NCI-H1436 treated with DMSO at 0.1 percent for 48 hours (cell line): Measurements from ENCODE around the gene DIPK2A.

Source experiments
- DNase-seq: peaks from one replicate; lab custom pipeline; 2025; lab: John Stamatoyannopoulos, UW

The DIPK2A gene, protein sequence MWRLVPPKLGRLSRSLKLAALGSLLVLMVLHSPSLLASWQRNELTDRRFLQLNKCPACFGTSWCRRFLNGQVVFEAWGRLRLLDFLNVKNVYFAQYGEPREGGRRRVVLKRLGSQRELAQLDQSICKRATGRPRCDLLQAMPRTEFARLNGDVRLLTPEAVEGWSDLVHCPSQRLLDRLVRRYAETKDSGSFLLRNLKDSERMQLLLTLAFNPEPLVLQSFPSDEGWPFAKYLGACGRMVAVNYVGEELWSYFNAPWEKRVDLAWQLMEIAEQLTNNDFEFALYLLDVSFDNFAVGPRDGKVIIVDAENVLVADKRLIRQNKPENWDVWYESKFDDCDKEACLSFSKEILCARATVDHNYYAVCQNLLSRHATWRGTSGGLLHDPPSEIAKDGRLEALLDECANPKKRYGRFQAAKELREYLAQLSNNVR

DNA sequence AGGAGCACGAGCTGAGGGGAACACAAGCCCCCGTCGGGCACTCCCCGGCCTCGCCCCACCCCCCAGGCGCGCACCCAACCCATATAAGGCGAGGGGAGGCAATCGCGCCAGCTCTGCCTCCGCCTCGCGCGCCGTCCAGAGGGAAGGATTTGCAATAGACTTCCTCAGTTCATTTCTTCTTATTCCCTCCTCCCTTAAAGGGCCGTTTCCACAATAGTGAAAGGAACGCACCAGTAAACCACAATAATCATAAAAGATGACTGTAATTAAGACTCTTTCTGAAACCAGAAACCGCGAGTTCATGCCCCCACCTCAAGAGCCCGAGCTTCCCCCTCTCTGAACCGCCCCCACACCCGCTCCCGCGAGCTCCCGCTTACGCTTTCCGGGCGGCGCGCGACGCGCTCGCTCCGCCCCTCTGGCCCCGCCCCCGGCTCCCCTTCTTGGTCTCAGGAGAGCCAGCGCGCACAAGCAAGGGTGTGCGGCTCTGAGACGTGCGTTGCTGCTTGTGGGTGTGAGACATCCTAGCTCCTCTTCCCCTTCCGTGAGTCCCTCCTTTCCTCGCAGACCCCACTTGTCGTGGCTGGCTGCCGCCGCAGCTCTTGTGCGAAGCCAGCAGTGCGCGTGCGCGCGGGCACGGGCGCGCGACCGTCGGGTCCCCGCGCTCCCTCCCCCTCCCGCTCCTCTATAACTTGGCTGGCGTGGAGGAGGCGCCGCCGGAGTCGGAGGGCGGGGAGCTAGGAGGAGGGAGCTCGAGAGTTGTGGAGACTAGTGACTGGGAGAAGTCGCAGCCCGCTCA, at the start of gene DIPK2A:
TSS of gene DIPK2A (plus strand) at position 465 of the 796 bp plus-strand sequence. CDS start 510 bp downstream, outside the sequence.
- DNase-seq, result peak; percentile 93

DNA sequence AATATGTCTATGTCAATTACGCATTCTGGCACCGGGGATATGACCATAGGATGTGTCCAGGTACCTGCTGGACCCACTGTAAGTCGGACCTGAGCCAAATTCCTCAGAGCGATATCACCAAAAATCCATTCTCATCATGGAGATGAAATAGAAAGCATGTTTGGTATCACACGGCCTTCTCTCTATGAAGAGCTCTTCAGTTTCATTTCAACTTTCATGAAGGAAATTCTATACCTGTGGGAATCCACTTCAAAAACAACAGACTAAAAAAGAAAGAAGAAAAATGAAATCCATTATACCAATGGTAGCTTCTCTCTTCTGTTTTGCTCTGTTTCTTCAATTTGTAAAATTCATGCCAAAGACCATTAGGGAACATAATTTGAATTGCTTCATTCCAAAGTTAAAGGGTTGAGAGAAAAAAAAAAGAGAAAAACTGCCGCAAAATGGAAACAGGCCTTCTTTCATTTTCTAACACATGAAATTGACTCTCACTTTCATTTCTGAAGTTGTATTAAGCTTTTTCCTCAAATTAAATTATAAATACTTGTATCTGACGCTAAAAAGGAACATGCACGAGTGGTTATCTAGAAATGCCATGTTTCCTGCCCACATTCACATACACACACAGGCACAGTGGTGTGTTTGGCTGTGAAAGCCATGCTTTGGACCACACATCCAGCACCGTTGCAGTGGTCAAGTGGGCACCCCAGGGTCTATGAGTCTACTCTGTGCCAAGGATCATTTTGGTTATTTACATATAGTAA, 46.9 kb upstream of the DIPK2A start:
- DNase-seq, result no peak

DNA sequence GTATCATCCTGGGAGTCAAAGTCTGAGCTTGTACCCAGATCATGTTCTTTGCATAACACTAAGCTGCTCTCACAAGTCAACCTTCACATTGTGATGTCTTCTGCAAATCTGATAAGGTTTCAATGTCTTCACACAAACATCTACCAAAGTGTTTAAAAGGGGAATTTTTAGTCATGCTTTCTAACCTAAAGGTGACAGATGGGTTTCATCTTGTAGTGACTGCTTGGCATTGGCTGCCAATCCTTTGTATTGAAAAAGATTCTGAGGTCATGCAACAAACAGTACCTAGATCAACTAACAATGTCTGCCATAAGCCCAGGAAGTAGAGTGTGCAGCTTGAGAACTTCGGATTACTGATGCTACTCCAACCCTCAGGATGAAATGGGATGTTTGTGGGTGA, 43.6 kb upstream of the DIPK2A start:
- no peak for DNase-seq

DNA sequence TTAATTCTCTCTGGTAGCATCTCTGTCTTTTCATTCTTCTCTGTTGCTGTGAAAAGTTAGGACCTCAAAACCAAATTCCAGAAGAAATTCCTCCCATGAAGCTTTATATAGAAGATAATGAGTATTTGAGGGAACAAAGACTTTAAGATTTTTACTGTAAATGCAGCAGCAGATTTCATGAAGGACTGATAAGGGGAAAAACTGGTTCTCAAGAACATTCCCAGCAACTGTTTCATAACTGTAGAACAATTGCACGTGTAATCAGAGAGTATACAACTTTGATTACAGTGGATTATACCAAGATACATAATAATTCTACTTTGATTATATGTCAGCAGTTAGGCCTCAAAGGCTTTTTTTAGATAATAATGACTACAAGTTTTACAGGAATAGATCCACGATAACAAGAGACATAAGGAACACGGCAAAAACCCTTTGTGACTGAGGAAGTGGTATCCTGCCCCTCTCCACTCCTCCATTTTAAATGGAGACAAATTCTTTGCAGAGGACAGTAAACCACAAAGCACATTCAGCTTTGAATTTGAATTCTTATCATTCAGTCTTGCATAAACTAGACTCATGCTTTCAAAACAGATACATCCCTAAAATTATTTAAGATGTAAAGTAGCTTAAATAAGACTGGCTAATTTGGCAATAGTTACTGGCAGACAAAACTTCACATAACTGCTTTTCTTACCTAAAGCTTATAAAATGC, 42.9 kb upstream of the DIPK2A start:
- DNase-seq, result no peak

DNA sequence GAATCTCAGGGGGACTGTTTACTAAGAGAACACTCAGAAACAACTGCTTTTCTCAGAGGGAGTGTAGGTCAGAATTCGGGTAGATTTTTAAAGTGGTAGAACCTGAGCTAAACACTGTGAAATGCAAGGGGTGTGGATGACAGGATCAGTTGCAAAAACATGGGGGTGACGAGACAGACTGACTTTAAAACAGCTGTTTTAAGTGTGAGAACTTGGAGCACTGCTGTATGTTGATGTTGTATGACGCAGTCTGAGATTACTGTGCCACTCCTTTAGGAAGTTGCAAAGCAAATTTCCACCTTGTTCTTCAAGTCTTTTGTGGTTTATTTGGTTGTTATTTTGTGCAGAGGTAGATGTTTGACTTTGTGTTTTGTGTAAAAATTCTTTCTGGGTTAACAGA, 36.8 kb upstream of the DIPK2A start:
- no peak for DNase-seq

DNA sequence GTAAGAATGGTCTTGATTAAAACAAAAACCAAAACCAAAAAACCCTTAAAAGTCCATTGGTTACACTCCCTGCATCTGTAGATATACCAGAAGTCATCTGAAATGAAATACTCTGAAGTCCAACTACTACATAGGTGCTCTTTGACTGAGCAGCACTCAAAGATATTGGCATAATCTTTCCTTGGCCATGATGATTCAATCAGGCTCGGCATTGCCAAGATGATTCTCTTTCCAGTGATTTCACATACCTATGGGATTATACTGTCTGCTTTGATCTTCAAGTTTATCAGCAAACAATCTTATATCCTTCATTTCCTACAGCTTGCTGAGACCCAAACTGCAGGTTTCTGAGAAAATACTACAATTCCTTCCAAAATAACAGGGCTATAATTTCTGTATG, 35.9 kb upstream of the DIPK2A start:
- DNase-seq, result no peak

DNA sequence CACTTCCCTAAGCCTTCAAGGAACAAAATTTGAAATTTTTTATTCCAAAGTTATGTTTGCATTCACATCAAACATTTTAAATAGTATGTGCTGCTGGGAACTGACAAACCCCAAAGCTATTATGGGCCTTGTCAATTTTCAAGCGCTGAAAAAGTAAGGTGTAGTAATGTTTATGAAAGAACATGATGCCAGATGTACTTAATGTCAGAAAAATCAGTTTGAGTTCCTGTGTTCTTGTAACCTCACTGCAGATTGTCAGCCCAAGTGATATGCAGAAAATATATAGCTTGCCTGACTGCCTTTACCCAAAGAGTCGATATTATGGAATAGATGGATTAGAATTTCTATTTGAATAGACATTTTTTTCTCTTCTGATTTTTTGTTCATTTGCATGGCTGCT, 20.8 kb upstream of the DIPK2A start:
- DNase-seq, result no peak

DNA sequence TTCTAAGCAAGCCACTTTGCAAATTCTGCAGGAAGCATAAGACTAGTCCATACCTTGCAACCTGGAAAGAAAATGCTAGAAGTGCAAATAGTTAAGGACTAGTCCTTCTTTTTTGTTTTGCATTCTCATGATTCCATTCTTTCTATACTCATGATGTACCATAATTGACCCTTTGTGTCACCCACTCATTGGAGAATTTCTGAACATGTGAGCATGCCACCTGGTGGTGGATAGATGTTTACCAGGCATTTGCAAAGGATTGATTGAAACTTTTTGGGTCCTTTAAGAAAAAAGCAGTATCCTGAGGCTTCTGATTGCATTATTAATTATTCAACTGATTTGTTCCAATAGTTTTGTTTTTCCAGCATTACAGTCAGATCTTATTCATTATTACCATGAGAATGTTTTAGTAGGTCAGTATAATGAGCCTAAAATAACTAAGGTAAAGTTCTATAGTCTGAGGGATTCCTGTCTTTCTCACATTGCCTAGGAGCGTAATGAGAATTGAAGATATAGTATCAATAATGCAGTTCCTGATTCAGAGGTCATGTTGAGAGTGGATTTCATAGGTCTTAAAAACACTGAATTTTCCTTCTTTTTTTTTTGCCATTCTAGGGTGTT, 20.2 kb upstream of the DIPK2A start:
- no peak for DNase-seq

DNA sequence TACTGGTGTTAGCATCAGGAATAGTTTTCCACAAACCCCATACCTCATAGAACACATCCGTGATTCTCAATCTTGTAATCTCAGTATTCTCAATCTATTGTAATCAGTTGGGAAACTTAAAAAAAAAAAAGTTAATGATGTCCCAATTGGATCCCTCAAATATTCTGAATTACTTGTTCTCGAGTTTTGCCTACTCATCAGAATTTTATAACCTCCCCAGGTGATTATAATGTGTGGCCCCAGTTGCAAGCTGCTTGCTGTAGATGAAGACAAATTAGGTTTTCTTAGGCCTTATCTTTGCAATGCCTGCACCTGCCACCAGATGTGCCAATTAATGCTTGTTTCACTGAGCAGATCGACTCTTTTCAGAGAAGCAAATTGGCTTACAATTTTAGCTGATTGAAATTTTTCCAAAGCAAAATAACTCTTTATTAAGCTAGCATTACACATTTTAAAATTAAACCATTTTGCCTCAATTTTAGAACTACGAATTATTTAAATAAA, 19.0 kb upstream of the DIPK2A start:
- DNase-seq, result no peak

DNA sequence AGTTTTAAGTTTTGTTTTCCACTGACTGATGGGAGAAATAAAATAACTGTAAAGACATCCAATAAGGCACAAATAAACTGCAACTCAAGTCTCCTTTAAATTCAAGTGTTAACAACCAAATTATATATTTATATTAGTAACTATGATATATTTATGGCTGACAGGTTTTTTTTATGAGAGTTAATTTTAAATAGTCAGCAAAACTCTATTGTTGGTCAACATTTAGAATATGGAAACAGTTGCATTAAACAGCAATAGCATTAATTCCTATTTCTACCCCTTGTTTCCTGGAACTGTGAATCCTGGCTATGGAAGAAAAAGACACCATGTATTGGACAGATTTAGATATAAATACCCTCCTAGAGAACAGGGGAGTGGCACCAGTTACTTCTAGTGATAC, 16.5 kb upstream of the DIPK2A start:
- no peak for DNase-seq

DNA sequence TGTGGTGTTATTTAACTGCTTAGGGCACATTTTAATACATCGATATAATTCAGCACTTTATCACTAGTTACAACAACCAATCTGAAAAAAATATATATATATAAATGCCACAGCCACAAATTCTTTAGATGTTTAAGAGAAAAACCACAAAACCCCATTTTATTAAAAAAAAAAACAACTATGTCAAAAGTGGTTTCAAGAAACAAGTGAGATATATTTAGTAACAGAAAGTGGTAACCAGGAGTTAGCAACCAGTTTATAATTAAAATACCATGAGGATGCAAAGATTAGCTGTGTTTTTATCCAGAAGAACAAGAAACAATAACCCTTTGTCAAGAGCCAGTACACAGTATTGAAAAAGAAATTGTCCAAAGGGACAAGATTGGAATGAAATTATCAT, 14.8 kb upstream of the DIPK2A start:
- DNase-seq, result no peak

DNA sequence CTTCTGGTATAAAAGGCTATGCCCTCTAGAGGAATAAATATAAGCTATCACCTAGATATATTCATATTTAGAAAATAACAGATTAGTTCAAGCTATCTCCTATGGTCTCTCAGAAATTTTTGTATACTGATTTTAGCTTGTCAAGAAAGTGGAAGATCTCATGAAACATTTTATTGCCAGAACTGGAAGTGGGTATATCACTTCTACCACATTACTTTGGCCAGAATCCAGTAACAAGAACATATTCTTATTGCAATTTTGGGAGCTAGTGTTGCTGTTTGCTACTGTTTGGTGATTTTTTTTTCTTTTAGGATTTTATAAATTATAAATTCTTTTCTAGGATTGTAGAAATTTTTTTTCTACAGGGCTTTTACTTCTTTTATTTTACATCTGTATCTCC, 14.2 kb upstream of the DIPK2A start:
- no peak for DNase-seq

DNA sequence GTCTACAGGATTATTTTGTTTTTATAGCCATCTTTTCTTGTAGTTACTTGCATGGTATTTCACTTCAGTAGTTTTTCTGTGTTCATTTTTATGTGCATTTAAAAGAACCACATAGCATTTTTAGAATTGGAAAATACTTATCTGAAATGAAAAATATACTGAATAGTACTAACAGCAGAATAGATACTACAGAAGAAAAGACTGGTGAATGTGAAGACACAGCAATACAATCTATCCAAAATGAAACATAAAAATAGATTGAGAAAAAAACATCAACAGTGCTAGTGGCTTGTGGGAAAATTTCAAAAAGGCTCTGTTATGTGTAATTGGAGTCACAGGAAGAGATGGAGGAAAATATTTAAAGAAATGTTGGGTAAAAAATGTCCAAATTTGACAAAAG, 12.7 kb upstream of the DIPK2A start:
- no peak for DNase-seq

DNA sequence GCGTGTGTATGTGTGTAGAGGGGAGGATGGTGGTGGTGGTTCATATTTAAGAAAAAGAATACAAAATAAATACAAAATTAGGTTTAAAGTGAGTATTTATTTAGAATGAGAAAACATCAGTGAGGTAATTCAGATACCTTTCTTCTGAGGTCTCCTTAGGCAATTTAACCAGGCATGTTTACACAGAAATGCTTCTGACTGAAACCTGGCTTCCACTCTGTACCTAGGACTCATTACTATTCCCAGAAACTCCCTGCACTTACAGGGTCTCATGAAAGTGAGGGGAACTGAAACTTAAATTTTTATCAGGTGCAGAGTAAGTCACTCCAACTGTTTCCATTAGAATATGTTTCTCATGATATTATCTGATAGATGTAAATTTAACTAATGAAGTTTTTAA, 10.3 kb upstream of the DIPK2A start:
- no peak for DNase-seq

DNA sequence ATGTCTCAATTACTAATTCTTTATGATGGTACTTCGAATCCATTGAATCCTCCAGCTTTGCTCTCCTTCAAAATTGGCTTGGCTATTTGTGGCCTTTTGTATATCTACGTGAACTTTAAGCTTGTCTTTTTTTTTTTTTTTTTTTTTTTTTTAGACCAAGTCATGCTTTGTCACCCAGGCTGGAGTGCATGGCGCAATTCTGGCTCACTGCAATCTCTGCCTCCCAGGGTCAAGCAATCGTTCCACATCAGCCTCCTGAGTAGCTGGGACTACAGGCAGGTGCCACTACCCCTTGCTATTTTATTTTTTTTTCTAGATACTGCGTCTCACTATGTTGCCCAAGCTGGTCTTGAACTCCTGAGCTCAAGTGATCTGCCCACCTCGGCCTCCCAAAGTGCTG, 7.7 kb upstream of the DIPK2A start:
- DNase-seq, result no peak

DNA sequence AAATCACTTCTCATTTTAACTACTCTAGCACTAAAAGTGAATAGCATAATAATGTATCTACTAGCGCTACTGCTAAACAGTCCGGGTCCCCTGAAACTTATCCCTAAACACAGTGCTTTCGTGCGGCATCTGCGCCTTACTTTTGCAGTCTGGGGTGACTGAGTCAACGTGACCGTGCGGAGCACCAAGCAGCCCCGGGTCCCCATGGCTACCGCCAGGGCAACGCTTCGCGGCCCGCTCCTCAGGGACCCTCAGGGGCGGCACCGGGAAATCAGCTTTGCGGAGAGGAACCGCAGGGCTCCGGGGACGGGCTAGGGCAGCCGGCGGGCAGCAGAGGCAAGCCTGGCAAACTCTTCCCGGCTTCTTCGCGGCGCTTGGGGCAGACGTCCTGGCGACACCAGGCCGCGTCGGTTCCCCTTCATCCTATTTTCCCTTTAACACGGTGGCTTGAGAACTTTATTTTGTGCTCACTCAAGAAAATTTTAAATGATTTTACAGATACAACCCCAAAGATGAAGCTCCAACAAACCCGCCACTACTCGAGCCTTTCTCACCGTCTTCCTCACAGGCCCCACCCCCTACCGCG, 757 bp upstream of the DIPK2A start:
- peak; percentile 27 for DNase-seq

DNA sequence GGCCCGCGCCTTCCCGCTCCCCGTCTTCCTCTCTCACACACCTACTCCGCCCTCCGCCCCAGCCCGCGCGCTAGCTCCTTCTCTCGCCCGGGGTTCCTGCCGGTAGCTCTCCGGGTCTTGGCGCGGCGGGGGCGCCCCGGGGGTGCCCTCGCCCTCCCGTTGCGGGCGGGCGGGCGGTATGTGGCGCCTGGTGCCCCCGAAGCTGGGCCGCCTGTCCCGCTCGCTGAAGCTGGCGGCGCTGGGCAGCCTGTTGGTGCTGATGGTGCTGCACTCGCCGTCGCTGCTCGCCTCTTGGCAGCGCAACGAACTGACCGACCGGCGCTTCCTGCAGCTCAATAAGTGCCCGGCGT, 507 bp downstream of the DIPK2A start:
- no peak for DNase-seq

DNA sequence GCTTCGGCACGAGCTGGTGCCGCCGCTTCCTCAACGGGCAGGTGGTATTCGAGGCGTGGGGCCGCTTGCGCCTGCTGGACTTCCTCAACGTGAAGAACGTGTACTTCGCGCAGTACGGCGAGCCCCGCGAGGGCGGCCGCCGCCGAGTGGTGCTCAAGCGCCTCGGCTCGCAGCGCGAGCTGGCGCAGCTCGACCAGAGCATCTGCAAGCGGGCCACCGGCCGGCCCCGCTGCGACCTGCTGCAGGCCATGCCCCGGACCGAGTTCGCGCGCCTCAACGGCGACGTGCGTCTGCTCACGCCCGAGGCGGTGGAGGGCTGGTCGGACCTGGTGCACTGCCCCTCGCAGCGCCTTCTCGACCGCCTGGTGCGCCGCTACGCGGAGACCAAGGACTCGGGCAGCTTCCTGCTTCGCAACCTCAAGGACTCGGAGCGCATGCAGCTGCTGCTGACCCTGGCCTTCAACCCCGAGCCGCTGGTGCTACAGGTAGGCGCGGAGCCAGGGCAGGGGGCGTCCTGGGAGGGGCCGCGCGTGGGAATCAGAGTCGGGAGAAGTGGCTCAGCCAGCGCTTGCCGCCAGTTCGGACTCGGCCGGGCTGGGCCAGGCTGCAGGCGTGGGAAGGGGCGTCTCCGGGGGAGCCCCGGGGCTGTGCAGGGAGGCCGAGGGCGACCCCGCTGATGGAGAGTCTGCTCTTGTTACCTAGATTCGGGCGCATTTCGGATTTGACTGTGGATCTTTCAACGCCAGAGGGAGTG, 1.1 kb downstream of the DIPK2A start:
- no peak for DNase-seq

DNA sequence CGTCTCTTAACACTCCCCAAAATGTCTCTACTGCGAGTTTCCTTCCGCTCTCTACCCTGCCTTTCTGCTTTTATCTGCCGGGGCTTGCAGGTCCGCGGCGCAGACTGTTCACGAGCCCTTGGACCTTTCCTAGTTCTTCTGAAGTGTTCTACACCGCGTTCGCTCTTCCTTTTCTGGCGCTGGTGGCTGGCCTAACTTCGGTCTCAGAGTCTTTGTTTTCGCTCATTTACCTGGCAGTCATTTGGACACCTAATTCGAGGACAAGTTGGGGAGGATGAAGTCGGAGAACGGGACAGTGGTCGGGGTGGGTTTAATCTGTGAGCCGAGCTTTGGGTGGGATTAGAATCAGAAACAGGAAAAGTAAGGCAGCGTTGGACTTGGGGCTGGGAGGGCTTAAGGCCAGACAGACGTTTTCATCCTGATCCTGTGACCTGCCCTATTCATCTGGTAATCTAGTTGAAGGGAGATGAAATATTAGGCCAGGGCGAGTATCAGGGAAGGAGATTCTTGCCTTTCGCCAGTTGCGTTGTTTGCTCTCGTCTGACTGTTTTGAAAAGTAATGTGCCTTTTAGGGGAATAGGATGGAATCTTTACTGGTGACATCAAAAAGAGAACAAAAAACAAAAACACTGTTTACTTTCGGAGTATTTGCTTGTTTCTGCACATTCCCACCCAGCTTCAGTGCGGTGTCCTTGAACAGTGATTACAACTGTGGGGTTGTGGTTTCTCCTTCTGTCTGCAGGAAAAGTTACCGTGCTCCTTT, 1.8 kb downstream of the DIPK2A start:
- peak; percentile 70 for DNase-seq
